DOHH2 (cell line): Measurements from ENCODE around the gene COL9A3.

Experiments
- H3F3A ChIP-seq: fragments of 200-600 bp; sonication (generic), shearing (Covaris generic); 2 replicates; pipeline ENCODE4 v1.6.0; 2016; ENCODE audit warnings: antibody characterized with exemption, mild to moderate bottlenecking; ENCODE audit not compliant: control insufficient read depth, insufficient read depth
- H3K27ac ChIP-seq: fragments of 200-600 bp; sonication (generic); 2 replicates; pipeline ENCODE4 v1.5.1; 2014; ENCODE audit warnings: low read depth, mild to moderate bottlenecking, low read length, moderate library complexity
- H3K27me3 ChIP-seq: fragments of 200-600 bp; sonication (generic); 2 replicates; pipeline ENCODE4 v1.6.1; 2014; ENCODE audit warnings: mild to moderate bottlenecking, low read length, mixed read lengths; ENCODE audit not compliant: control insufficient read depth
- H3K36me3 ChIP-seq: fragments of 200-600 bp; sonication (generic); 2 replicates; pipeline ENCODE4 v1.6.1; 2014; ENCODE audit warnings: mild to moderate bottlenecking, low read length, moderate library complexity, mixed read lengths; ENCODE audit not compliant: control insufficient read depth
- H3K4me1 ChIP-seq: fragments of 200-600 bp; sonication (generic); 2 replicates; pipeline ENCODE4 v1.6.1; 2014; ENCODE audit warnings: mild to moderate bottlenecking, low read length, mixed read lengths; ENCODE audit not compliant: control insufficient read depth
- H3K4me2 ChIP-seq: fragments of 200-600 bp; sonication (generic); 2 replicates; pipeline ENCODE4 v1.6.0; 2014; ENCODE audit warnings: mild to moderate bottlenecking, low read length, moderate library complexity
- H3K4me3 ChIP-seq: fragments of 200-600 bp; sonication (generic); 2 replicates; pipeline ENCODE4 v1.5.1; 2014; ENCODE audit warnings: mild to moderate bottlenecking, low read length, mixed read lengths
- H3K79me2 ChIP-seq: fragments of 200-600 bp; sonication (generic); 2 replicates; pipeline ENCODE4 v1.6.1; 2014; ENCODE audit warnings: mild to moderate bottlenecking, low read length, mixed read lengths; ENCODE audit not compliant: control insufficient read depth
- H3K9me2 ChIP-seq: fragments of 200-600 bp; sonication (generic); replicated peaks from 2 replicates; pipeline ENCODE4 v1.6.1; 2014; ENCODE audit warnings: mild to moderate bottlenecking, low read length, mixed read lengths; ENCODE audit not compliant: control insufficient read depth
- H3K9me3 ChIP-seq: fragments of 200-600 bp; sonication (generic); 2 replicates; pipeline ENCODE4 v1.6.1; 2014; ENCODE audit warnings: antibody characterized with exemption, low read length, mixed read lengths; ENCODE audit not compliant: control insufficient read depth, insufficient read depth
- H4K20me1 ChIP-seq: fragments of 200-600 bp; sonication (generic); 2 replicates; pipeline ENCODE4 v1.6.0; 2014; ENCODE audit warnings: low read depth, mild to moderate bottlenecking, antibody characterized with exemption, low read length, moderate library complexity; ENCODE audit not compliant: control insufficient read depth, insufficient read depth
- EZH2phosphoT487 ChIP-seq: fragments of 200-600 bp; sonication (generic); IDR thresholded peaks from 2 replicates; pipeline ENCODE4 v1.6.1; 2017; ENCODE audit warnings: borderline replicate concordance, mild to moderate bottlenecking, antibody characterized with exemption, low read length, moderate library complexity, mixed read lengths
- TF ChIP-seq, protein P1 (sequence below): fragments of 200-600 bp; sonication (generic); IDR thresholded peaks from one replicate; pipeline ENCODE4 v1.5.1; 2014; ENCODE audit warnings: antibody characterized with exemption, mild to moderate bottlenecking, low read depth, low read length; ENCODE audit not compliant: poor library complexity, severe bottlenecking

The COL9A3 gene

DNA sequence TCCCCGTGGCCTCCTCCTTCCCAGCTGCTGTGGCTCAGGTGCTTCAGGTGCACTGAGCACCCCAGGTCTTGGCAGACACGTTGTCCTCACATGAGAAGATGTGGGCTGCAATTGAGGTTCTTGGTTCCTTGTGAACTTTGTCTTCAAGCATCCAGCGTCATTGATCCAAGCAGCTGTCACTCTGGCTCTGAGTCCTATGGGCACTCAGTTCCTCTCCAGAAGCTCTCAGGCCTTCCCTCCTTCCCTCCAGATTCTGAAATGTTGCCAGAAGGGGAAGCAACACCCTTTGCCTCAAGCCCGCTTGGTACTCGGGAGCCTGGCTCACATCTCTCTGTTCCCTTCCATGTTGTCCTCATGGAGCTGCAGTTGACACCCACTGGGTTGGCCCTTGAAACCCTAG is 29.0 kb upstream of the COL9A3 start:
- Histone ChIP-seq H3K4me2 (no peak overlapping the region), H3K9me2 (no peaks in the 10 kb centered on the region), H3K4me1 (peaks cover 4% of the 10 kb centered on the region; the same call in 1 of the 2 replicates), H3K79me2 (no peaks in the 10 kb centered on the region), H3K9me3 (no peaks in the 10 kb centered on the region), H3F3A (no peaks in the 10 kb centered on the region), H3K4me3 (no peak overlapping the region), H3K27me3 (peaks cover 9% of the 10 kb centered on the region), H3K27ac (no peak overlapping the region), H4K20me1 (no peaks in the 10 kb centered on the region), H3K36me3 (no peaks in the 10 kb centered on the region)
- TF ChIP-seq EZH2phosphoT487, result no peak
- TF ChIP-seq, protein P1, sequence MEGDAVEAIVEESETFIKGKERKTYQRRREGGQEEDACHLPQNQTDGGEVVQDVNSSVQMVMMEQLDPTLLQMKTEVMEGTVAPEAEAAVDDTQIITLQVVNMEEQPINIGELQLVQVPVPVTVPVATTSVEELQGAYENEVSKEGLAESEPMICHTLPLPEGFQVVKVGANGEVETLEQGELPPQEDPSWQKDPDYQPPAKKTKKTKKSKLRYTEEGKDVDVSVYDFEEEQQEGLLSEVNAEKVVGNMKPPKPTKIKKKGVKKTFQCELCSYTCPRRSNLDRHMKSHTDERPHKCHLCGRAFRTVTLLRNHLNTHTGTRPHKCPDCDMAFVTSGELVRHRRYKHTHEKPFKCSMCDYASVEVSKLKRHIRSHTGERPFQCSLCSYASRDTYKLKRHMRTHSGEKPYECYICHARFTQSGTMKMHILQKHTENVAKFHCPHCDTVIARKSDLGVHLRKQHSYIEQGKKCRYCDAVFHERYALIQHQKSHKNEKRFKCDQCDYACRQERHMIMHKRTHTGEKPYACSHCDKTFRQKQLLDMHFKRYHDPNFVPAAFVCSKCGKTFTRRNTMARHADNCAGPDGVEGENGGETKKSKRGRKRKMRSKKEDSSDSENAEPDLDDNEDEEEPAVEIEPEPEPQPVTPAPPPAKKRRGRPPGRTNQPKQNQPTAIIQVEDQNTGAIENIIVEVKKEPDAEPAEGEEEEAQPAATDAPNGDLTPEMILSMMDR, result no peak

GRCh38 chr20:62788607-62789006 is 28.2 kb upstream of the COL9A3 start:
- TF ChIP-seq, protein P1, result no peak
- no peak for TF ChIP-seq EZH2phosphoT487
- H3K4me3 ChIP-seq, result no peak overlapping the region
- H3K9me2 ChIP-seq, result no peaks in the 10 kb centered on the region
- H3K9me3 ChIP-seq, result no peaks in the 10 kb centered on the region
- no peaks in the 10 kb centered on the region for H3K79me2 ChIP-seq
- H3F3A ChIP-seq, result no peaks in the 10 kb centered on the region
- H3K27ac ChIP-seq, result no peak overlapping the region
- no peak overlapping the region for H3K4me2 ChIP-seq
- H3K4me1 ChIP-seq, result peaks cover 10% of the 10 kb centered on the region
- peaks cover 9% of the 10 kb centered on the region for H3K27me3 ChIP-seq
- no peaks in the 10 kb centered on the region for H3K36me3 ChIP-seq
- no peaks in the 10 kb centered on the region for H4K20me1 ChIP-seq

GRCh38 chr20:62790075-62790474 is 26.8 kb upstream of the COL9A3 start:
- H3K9me2 ChIP-seq, result no peaks in the 10 kb centered on the region
- H3K4me3 ChIP-seq, result no peak overlapping the region
- peaks cover 4% of the 10 kb centered on the region; the same call in 1 of the 2 replicates for H3F3A ChIP-seq
- TF ChIP-seq, protein P1, result no peak
- TF ChIP-seq EZH2phosphoT487, result no peak
- no peaks in the 10 kb centered on the region for H3K79me2 ChIP-seq
- H3K36me3 ChIP-seq, result no peaks in the 10 kb centered on the region
- H3K4me1 ChIP-seq, result peaks cover 22% of the 10 kb centered on the region
- no peak overlapping the region for H3K4me2 ChIP-seq
- H3K27ac ChIP-seq, result no peak overlapping the region
- peaks cover 9% of the 10 kb centered on the region for H3K27me3 ChIP-seq
- no peaks in the 10 kb centered on the region for H4K20me1 ChIP-seq
- no peaks in the 10 kb centered on the region for H3K9me3 ChIP-seq
